HUDEP-2 (cell line): ENCODE data around the gene RAB11A.
"Not testable (repeated sequence)": the region's sequence is repeated elsewhere in the genome, so short reads cannot be mapped to it uniquely, and the experiment has no call there.

Experiments used
- DNase-seq, 76 experiments: peaks; one replicate each; lab custom pipeline; 2025; ENCODE audit not compliant: unreplicated experiment in 76 of 76; lab: John Stamatoyannopoulos, UW

The RAB11A gene

GRCh38 chr15:65841121-65841930, 28.0 kb upstream of the RAB11A start:
- DNase-seq, result no peak

- no peak for DNase-seq
Measured at GRCh38 chr15:65845826-65846519, 23.3 kb upstream of the RAB11A start.

GRCh38 chr15:65847989-65848388, 21.3 kb upstream of the RAB11A start:
- DNase-seq, result no peak

- DNase-seq, result no peak
Measured at GRCh38 chr15:65851981-65852380, 17.3 kb upstream of the RAB11A start.

GRCh38 chr15:65856821-65857455, 12.4 kb upstream of the RAB11A start:
- DNase-seq, result peak in 62 of 76 experiments; percentile 2 to 63 (median 36)

GRCh38 chr15:65857718-65858402, 11.4 kb upstream of the RAB11A start:
- no peak for DNase-seq

- DNase-seq, result peak in 56 of 76 experiments; percentile 3 to 72 (median 34)
Measured at GRCh38 chr15:65862682-65863081, 6.6 kb upstream of the RAB11A start.

- no peak for DNase-seq
Measured at GRCh38 chr15:65863106-65863505, 6.2 kb upstream of the RAB11A start.

- no peak for DNase-seq
Measured at GRCh38 chr15:65867244-65867643, 2.0 kb upstream of the RAB11A start.

GRCh38 chr15:65867933-65868332, 1.4 kb upstream of the RAB11A start:
- not testable (repeated sequence) for DNase-seq

- peak in 3 of 76 experiments; percentile 33 to 53 (median 42) for DNase-seq
Measured at GRCh38 chr15:65868546-65869125, 655 bp upstream of the RAB11A start.

GRCh38 chr15:65869954-65870871, 922 bp downstream of the RAB11A start:
- peak in 37 of 76 experiments; percentile 4 to 37 (median 25) for DNase-seq

- DNase-seq, result peak in 6 of 76 experiments; percentile 4 to 28 (median 15)
Measured at GRCh38 chr15:65870889-65871533, 1.7 kb downstream of the RAB11A start.

GRCh38 chr15:65871886-65872285, 2.6 kb downstream of the RAB11A start:
- not testable (repeated sequence) for DNase-seq

GRCh38 chr15:65872596-65872995, 3.3 kb downstream of the RAB11A start:
- not testable (repeated sequence) for DNase-seq

GRCh38 chr15:65873256-65873655, 4.0 kb downstream of the RAB11A start:
- no peak for DNase-seq

GRCh38 chr15:65875458-65875857, 6.2 kb downstream of the RAB11A start:
- no peak for DNase-seq

- DNase-seq, result no peak
Measured at GRCh38 chr15:65877749-65878148, 8.5 kb downstream of the RAB11A start.
